HG03066 (cell line): ENCODE results near the gene CCL4.

Experiments used
- ATAC-seq: cut with Tn5 transposase; IDR thresholded peaks from one replicate; pipeline ENCODE4 v1.9.1; 2021; ENCODE audit warnings: low read depth; ENCODE audit not compliant: unreplicated experiment

The CCL4 gene

GRCh38 chr17:36142235-36142634 lies 38.6 kb downstream of the CCL4 start:
- ATAC-seq: no peak

- ATAC-seq: no peak
Measured at GRCh38 chr17:36142806-36143205, 39.2 kb downstream of the CCL4 start.

GRCh38 chr17:36144014-36144413 lies 40.4 kb downstream of the CCL4 start:
- no peak for ATAC-seq

GRCh38 chr17:36144981-36145729 lies 41.5 kb downstream of the CCL4 start:
- no peak for ATAC-seq

- no peak for ATAC-seq
Measured at GRCh38 chr17:36147601-36148000, 44.0 kb downstream of the CCL4 start.

GRCh38 chr17:36148559-36149295 lies 45.1 kb downstream of the CCL4 start:
- peak; percentile 58 for ATAC-seq

- no peak for ATAC-seq
Measured at GRCh38 chr17:36149296-36149820, 45.7 kb downstream of the CCL4 start.

- no peak for ATAC-seq
Measured at GRCh38 chr17:36151891-36152638, 48.4 kb downstream of the CCL4 start.

GRCh38 chr17:36152639-36153120 lies 49.1 kb downstream of the CCL4 start:
- no peak for ATAC-seq

GRCh38 chr17:36153895-36154610 lies 50.4 kb downstream of the CCL4 start:
- ATAC-seq: no peak
